Thymus (tissue), 11 donors: ENCODE data around the gene PARL. TPM values are rescaled to one million over a fixed set of nuclear protein-coding genes. Genes with fewer than 3 reads are reported as not detected.
A peak's percentile ranks its signal among the peaks of the same experiment; 100 is the strongest.

ENCODE experiments used
- DNase-seq, 9 donors: peaks; one replicate each; pipeline ENCODE4 v3.0.0-alpha.2; 2013; ENCODE audit warnings: low spot score in 9 of 9, low read depth in 6 of 9, missing footprints in 1 of 9
- H3K27ac ChIP-seq, 2 donors: one replicate each; pipeline ENCODE4 v1.5.1; 2013; ENCODE audit warnings: control low read depth in 1 of 2, low read depth in 1 of 2, low read length in 1 of 2, mild to moderate bottlenecking in 1 of 2, moderate library complexity in 1 of 2
- H3K27me3 ChIP-seq, 2 donors: one replicate each; pipeline ENCODE4 v1.5.1; 2013; ENCODE audit warnings: low read length in 1 of 2; ENCODE audit not compliant: control insufficient read depth in 2 of 2, insufficient read depth in 1 of 2
- H3K36me3 ChIP-seq, 2 donors: one replicate each; pipeline ENCODE4 v1.5.1; 2013; ENCODE audit warnings: low read length in 1 of 2, mild to moderate bottlenecking in 1 of 2, moderate library complexity in 1 of 2; ENCODE audit not compliant: control insufficient read depth in 2 of 2, insufficient read depth in 2 of 2
- H3K4me1 ChIP-seq, 2 donors: one replicate each; pipeline ENCODE4 v1.5.1; 2013; ENCODE audit warnings: low read length in 2 of 2; ENCODE audit not compliant: control insufficient read depth in 2 of 2, insufficient read depth in 2 of 2
- H3K4me3 ChIP-seq, 2 donors: one replicate each; pipeline ENCODE4 v1.5.1; 2013; ENCODE audit warnings: low read length in 2 of 2, control low read depth in 1 of 2, mild to moderate bottlenecking in 1 of 2
- H3K9me3 ChIP-seq, 2 donors: one replicate each; pipeline ENCODE4 v1.5.1; 2013; ENCODE audit warnings: low read length in 1 of 2, mild to moderate bottlenecking in 1 of 2; ENCODE audit not compliant: control insufficient read depth in 2 of 2, insufficient read depth in 1 of 2
- WGBS: extraction: QIAGEN DNeasy Blood & Tissue Kit; methylation state at CpG from one replicate; pipeline ENCODE4 v1.1.7; 2013; 5-methylcytosine and 5-hydroxymethylcytosine counted together
- polyA plus RNA-seq: library from polyadenylated mRNA; stranded (reverse); fragments of 200-250 nt; gene quantifications from one replicate; pipeline ENCODE4 v1.2.3, GENCODE V29; 2013
- total RNA-seq: library from RNA; stranded (reverse); fragments of 120-200 nt; gene quantifications from one replicate; pipeline ENCODE4 v1.2.4, GENCODE V29; 2013
- donor health status: healthy.

PARL gene
- total and polyA plus RNA-seq, 2 donors: 42.0 to 107 TPM

DNA sequence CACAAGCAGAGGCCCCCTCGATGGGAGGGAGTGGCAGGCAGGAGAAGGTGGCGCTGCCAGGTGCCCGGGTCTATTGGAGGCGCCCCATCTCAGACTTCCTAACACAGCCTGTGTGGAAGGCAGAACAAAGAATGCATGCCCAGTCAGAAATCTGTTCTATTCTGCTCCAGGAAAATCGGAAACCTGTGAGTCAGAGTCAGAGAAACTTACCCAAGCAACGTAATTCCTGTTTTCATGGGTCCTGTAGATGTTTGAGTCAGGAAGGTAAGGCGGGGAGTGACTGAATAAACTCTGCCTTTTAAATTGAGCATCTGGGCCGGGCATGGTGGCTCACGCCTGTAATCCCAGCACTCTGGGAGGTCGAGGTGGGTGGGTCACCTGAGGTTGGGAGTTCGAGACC lies 73.0 kb downstream of the PARL start:
- Histone ChIP-seq H3K9me3 (no peaks in the 10 kb centered on the region), H3K4me3 (no peak overlapping the region), H3K27ac (no peak overlapping the region), H3K4me1 (peaks cover 14 to 43% of the 10 kb centered on the region in 2 donors), H3K36me3 (peaks cover 64 to 69% of the 10 kb centered on the region in 2 donors), H3K27me3 (no peaks in the 10 kb centered on the region)
- DNase-seq: no peak
- WGBS: 97% methylated on average over 11 of the region's 11 CpGs

DNA sequence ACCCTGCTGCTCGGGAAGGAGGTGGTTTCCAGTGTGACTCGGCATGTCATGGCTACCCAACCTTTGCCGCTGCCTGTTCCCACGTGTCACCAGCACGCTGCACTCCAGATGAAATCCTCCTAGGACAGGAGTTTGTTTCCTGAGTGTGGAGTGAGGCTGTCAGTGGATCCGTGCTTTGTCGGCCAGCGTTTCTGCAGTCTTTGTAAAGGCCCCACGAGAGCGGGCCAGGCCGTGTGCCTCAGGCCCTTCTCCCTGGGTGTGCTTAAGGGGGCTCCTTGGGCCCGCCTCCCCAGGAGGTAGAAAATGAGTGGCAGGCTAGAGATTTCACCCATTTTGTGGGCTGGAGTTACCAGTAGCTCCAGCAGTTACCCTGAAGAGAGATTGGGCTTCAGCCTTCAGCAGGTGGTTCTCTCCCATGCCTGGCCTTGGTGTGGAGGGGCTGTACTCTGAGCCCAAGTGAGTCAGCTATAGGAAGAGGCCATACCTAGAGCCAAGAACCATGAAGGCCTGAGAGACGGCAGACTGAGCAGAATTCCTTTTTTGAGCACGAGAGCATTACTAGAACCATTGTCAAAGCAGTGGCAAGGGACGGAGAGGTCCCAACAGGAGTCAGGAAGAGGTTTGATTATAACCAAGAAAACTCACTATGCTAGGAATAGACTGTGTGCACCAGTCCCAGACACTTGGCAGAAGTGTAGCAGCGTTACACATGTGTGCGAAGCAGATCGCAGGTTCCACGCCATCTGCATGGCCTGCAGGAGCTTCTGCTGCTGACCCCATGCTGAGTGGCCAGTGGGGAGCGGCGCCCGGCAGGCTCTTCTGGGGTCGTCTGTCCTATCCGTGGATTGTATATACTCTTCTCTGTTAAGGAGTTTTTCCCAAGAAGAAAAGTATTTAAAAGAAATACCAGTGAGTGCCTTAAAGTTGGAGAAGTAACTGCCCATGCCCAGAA lies 73.8 kb downstream of the PARL start:
- Histone ChIP-seq H3K36me3 (peaks cover 64 to 69% of the 10 kb centered on the region in 2 donors), H3K27ac (peak overlapping the region; percentile 14 to 31), H3K9me3 (no peaks in the 10 kb centered on the region), H3K4me3 (no peak overlapping the region), H3K27me3 (no peaks in the 10 kb centered on the region), H3K4me1 (peaks cover 9 to 38% of the 10 kb centered on the region in 2 donors)
- no peak for DNase-seq
- WGBS: 92% methylated on average over 24 of the region's 24 CpGs

DNA sequence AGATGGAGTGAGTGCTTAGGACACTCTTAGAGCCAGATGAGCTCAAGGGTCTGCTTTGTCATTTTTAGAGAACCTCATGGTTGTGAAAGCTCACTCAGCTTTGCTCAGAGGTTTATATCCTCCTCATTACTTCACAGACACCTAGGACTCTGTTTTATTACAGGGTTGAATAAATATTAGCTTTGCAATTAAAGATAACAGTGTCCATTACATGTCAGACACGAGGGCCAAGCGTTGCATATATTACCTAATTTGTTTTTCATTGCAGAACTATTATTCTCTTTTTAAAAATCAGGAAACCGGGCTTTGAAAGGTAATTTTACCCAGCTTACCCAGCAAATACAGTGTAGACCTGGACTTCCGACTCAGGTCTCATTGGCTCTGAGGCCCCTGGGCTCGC lies 75.4 kb downstream of the PARL start:
- DNase-seq: no peak
- Histone ChIP-seq H3K4me3 (no peak overlapping the region), H3K27ac (no peak overlapping the region), H3K4me1 (peaks cover 0 to 22% of the 10 kb centered on the region in 2 donors), H3K36me3 (peaks cover 70 to 82% of the 10 kb centered on the region in 2 donors), H3K9me3 (no peaks in the 10 kb centered on the region), H3K27me3 (no peaks in the 10 kb centered on the region)
- WGBS: 98% methylated on average over 5 of the region's 5 CpGs

DNA sequence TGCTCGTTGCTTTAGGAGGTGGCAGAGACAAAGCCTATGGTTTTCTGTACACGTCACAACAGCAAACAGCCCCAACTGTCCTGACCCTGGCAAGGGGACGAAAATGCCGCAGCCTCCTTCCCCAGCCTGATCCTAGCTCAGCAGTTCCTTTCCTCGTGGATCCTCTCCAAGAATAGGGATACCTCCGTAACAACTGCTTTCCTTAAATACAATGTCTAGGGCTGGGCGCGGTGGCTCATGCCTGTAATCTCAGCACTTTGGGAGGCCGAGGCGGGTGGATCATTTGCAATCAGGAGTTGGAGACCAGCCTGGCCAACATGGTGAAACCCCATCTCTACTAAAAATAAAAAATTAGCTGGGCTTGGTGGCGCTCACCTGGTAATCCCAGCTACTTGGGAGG lies 76.3 kb downstream of the PARL start:
- Histone ChIP-seq H3K4me1 (peaks cover 0 to 21% of the 10 kb centered on the region in 2 donors), H3K9me3 (no peaks in the 10 kb centered on the region), H3K36me3 (peaks cover 75 to 91% of the 10 kb centered on the region in 2 donors), H3K27ac (no peak overlapping the region), H3K4me3 (no peak overlapping the region), H3K27me3 (no peaks in the 10 kb centered on the region)
- 99% methylated on average over 11 of the region's 11 CpGs for WGBS
- no peak for DNase-seq

GRCh38 chr3:183807881-183808280 lies 76.8 kb downstream of the PARL start:
- 99% methylated on average over 12 of the region's 12 CpGs for WGBS

DNA sequence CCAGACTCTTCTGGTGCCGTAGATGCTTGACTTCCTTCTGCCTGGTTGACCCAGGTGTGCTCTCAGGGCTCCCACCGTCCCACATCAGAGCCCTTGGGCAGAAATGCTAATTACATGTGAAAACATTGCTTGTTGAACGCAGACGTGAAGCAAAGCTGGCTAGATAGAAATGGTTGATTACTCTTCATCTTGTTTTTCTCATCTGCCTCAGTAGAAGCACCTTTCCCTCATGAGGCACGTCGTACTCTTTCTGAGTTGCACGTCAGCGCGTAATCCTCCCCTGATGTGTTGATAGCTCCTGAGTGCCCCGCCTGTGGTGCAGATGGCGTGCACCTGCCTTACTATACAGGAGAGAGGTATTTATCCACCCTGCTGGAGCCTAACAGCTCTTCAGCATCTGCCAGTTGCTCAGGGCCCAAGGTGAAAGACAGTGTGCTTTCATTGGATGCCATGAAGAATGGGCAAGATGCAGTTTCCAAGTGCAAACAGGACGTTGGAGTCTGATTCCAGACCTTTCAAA lies 77.4 kb downstream of the PARL start:
- no peaks in the 10 kb centered on the region for H3K9me3 ChIP-seq
- peak in 5 of 9 donors; percentile 40 to 73 (median 53) for DNase-seq
- no peak overlapping the region for H3K4me3 ChIP-seq
- WGBS: 92% methylated on average over 12 of the region's 12 CpGs
- no peaks in the 10 kb centered on the region for H3K27me3 ChIP-seq
- peaks cover 0 to 19% of the 10 kb centered on the region in 2 donors for H3K4me1 ChIP-seq
- peaks cover 75 to 95% of the 10 kb centered on the region in 2 donors for H3K36me3 ChIP-seq
- H3K27ac ChIP-seq: peak overlapping the region in 1 of 2 donors; percentile 68

More at GRCh38 chr3:183807881-183808280, 76.8 kb downstream of the PARL start:
- Histone ChIP-seq H3K27ac (peak overlapping the region in 1 of 2 donors; percentile 68), H3K9me3 (no peaks in the 10 kb centered on the region), H3K4me1 (peaks cover 0 to 19% of the 10 kb centered on the region in 2 donors), H3K27me3 (no peaks in the 10 kb centered on the region), H3K36me3 (peaks cover 75 to 91% of the 10 kb centered on the region in 2 donors), H3K4me3 (no peak overlapping the region)
- no peak for DNase-seq

GRCh38 chr3:183802989-183803388 lies 81.7 kb downstream of the PARL start:
- no peak overlapping the region for H3K4me3 ChIP-seq
- H3K27ac ChIP-seq: no peak overlapping the region
- no peaks in the 10 kb centered on the region for H3K27me3 ChIP-seq
- H3K36me3 ChIP-seq: peaks cover 71 to 96% of the 10 kb centered on the region in 2 donors
- 98% methylated on average over 6 of the region's 6 CpGs for WGBS
- no peaks in the 10 kb centered on the region for H3K9me3 ChIP-seq
- DNase-seq: no peak
- H3K4me1 ChIP-seq: peaks cover 0 to 16% of the 10 kb centered on the region in 2 donors

GRCh38 chr3:183801601-183802000 lies 83.1 kb downstream of the PARL start:
- Histone ChIP-seq H3K4me3 (no peak overlapping the region), H3K27me3 (no peaks in the 10 kb centered on the region), H3K4me1 (peaks cover 0 to 2% of the 10 kb centered on the region in 2 donors), H3K9me3 (no peaks in the 10 kb centered on the region), H3K36me3 (peaks cover 63 to 94% of the 10 kb centered on the region in 2 donors), H3K27ac (no peak overlapping the region)
- 98% methylated on average over 5 of the region's 5 CpGs for WGBS
- DNase-seq: no peak

GRCh38 chr3:183800243-183800863 lies 84.3 kb downstream of the PARL start:
- no peak for DNase-seq
- Histone ChIP-seq H3K9me3 (no peaks in the 10 kb centered on the region), H3K4me1 (no peaks in the 10 kb centered on the region), H3K4me3 (no peak overlapping the region), H3K36me3 (peaks cover 57 to 86% of the 10 kb centered on the region in 2 donors), H3K27me3 (no peaks in the 10 kb centered on the region), H3K27ac (no peak overlapping the region)
- WGBS: 95% methylated on average over 8 of the region's 8 CpGs
